Tibial nerve (tissue), 4 donors: ENCODE data around the gene FAM72A. TPM values are rescaled to one million over a fixed set of nuclear protein-coding genes. Genes with fewer than 3 reads are reported as not detected.

Experiments used
- DNase-seq, 2 donors: peaks; one replicate each; pipeline ENCODE4 v3.0.0-alpha.2; 2019; ENCODE audit warnings: low spot score in 2 of 2
- H3K27ac ChIP-seq, 4 donors: fragments of 200-600 bp; sonication (generic) in 3 of 4; one replicate each; pipeline ENCODE4 v1.5.1; 2017 to 2019; ENCODE audit warnings: mild to moderate bottlenecking in 1 of 4
- H3K27me3 ChIP-seq, 2 donors: fragments of 200-600 bp; sonication (generic) in 1 of 2; one replicate each; pipeline versions ENCODE4 v1.5.1 to v1.6.0; 2017 to 2019
- H3K36me3 ChIP-seq, 3 donors: fragments of 200-600 bp; sonication (generic); one replicate each; pipeline ENCODE4 v1.5.1; 2018 to 2019
- H3K4me1 ChIP-seq, 4 donors: fragments of 200-600 bp; sonication (generic) in 3 of 4; one replicate each; pipeline ENCODE4 v1.5.1; 2017 to 2019
- H3K4me3 ChIP-seq, 4 donors: fragments of 200-600 bp; sonication (generic) in 3 of 4; one replicate each; pipeline ENCODE4 v1.5.1; 2017 to 2019; ENCODE audit warnings: mild to moderate bottlenecking in 1 of 4, moderate library complexity in 1 of 4
- H3K9me3 ChIP-seq, 4 donors: fragments of 200-600 bp; sonication (generic) in 3 of 4; one replicate each; pipeline ENCODE4 v1.5.1; 2017 to 2019
- EP300 ChIP-seq, 2 donors: sonication (generic); formaldehyde crosslinking; IDR thresholded peaks; one replicate each; pipeline ENCODE4 v1.6.1; 2017; ENCODE audit warnings: antibody characterized with exemption in 2 of 2, mild to moderate bottlenecking in 1 of 2
- POLR2A ChIP-seq, 2 donors: fragments of 450-650 bp; IDR thresholded peaks; one replicate each; pipeline ENCODE4 v1.6.1; 2017; ENCODE audit warnings: antibody characterized with exemption in 2 of 2, mild to moderate bottlenecking in 2 of 2, moderate library complexity in 2 of 2
- WGBS, 2 donors: methylation state at CpG; one replicate each; pipeline ENCODE4 v1.1.5; 2018; 5-methylcytosine and 5-hydroxymethylcytosine counted together
- total RNA-seq, 4 donors: library from RNA; depleted of rRNA; stranded (reverse); fragments of >200 nt; gene quantifications; one replicate each; pipeline ENCODE4 v1.1.0, GENCODE V29; 2016
- TF ChIP-seq, protein P1 (sequence below), 5 experiments: fragments of 200-600 bp in 3 of 5; fragments of 450-650 bp in 2 of 5; sonication (generic) in 3 of 5; IDR thresholded peaks; one replicate each; pipeline ENCODE4 v1.5.1; 2016 to 2019; ENCODE audit warnings: antibody characterized with exemption in 5 of 5, mild to moderate bottlenecking in 3 of 5, moderate library complexity in 2 of 5

Gene FAM72A
- total RNA-seq, 4 donors from 2014 or later: 1.3 to 3.9 (median 2.9) TPM; not detected in 1

DNA sequence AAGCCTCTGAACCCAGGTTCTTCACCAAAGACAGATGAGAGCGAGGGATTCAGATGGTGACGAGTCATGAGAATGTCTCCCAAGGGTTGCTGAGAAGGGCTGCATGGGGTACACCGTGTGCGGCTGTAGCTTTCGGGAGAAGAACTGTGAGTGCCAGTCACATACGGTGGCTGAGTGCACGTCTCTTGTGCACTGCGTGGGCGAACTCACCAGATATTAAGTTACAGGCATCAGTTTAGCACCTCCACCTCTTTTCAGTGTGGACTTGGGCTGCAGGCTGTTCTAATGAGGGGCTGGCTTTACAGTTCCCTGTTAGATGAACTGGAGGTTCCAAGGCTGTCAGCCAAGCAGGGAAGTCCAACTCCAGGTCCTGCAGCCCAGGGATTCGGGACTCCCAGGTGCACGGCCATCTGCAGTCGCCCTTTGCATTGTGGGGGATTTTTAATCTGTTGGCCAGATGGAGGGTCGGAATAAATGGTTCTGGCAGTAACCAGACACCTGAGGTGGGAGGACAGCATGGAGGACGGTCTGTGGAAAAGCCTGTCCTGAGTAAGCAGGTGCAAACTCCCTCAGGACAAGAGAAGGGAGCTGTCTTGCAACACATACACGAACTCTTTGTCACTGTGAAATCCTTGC is 59.0 kb downstream of the FAM72A start:
- TF ChIP-seq, protein P1, sequence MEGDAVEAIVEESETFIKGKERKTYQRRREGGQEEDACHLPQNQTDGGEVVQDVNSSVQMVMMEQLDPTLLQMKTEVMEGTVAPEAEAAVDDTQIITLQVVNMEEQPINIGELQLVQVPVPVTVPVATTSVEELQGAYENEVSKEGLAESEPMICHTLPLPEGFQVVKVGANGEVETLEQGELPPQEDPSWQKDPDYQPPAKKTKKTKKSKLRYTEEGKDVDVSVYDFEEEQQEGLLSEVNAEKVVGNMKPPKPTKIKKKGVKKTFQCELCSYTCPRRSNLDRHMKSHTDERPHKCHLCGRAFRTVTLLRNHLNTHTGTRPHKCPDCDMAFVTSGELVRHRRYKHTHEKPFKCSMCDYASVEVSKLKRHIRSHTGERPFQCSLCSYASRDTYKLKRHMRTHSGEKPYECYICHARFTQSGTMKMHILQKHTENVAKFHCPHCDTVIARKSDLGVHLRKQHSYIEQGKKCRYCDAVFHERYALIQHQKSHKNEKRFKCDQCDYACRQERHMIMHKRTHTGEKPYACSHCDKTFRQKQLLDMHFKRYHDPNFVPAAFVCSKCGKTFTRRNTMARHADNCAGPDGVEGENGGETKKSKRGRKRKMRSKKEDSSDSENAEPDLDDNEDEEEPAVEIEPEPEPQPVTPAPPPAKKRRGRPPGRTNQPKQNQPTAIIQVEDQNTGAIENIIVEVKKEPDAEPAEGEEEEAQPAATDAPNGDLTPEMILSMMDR (IDR thresholded peaks at IDR 0.05): no peak
- TF ChIP-seq EP300 (IDR thresholded peaks at IDR 0.05) (no peak), POLR2A (IDR thresholded peaks at IDR 0.05) (no peak)
- 67 to 78% methylated on average over 15 of the region's 15 CpGs for WGBS, 2 donors
- Histone ChIP-seq H3K36me3 (no peaks in the 10 kb centered on the region), H3K27me3 (peaks cover 0 to 13% of the 10 kb centered on the region in 2 donors), H3K4me1 (no peaks in the 10 kb centered on the region), H3K27ac (no peak overlapping the region), H3K9me3 (no peaks in the 10 kb centered on the region), H3K4me3 (no peak overlapping the region)
- no peak for DNase-seq

DNA sequence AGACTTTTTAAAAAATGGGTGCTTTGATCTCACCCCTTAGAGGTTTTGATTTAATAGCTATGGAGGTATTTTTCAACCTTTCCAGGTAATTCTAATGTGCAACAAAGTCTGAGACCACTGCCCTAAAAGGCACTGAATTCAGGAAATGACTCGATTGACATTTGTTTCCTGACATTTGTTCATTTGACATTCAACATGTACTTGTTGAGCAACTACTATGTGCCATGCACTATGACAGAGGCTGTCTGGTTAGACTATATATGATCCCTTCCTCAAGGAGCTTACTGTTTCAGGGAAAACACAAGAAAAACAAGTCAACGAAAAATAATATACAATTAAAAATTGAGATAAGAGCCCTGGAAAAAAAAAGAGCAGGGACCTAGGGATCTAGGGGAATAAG is 59.9 kb downstream of the FAM72A start:
- no peaks in the 10 kb centered on the region for H3K9me3 ChIP-seq
- TF ChIP-seq EP300 (IDR thresholded peaks at IDR 0.05) (no peak), POLR2A (IDR thresholded peaks at IDR 0.05) (no peak)
- TF ChIP-seq, protein P1 (IDR thresholded peaks at IDR 0.05): no peak
- no peak overlapping the region for H3K27ac ChIP-seq
- H3K4me1 ChIP-seq: no peaks in the 10 kb centered on the region
- no peaks in the 10 kb centered on the region for H3K36me3 ChIP-seq
- 73 to 89% methylated on average over 2 of the region's 2 CpGs for WGBS, 2 donors
- H3K4me3 ChIP-seq: no peak overlapping the region
- peaks cover 0 to 13% of the 10 kb centered on the region in 2 donors for H3K27me3 ChIP-seq
- DNase-seq: no peak

DNA sequence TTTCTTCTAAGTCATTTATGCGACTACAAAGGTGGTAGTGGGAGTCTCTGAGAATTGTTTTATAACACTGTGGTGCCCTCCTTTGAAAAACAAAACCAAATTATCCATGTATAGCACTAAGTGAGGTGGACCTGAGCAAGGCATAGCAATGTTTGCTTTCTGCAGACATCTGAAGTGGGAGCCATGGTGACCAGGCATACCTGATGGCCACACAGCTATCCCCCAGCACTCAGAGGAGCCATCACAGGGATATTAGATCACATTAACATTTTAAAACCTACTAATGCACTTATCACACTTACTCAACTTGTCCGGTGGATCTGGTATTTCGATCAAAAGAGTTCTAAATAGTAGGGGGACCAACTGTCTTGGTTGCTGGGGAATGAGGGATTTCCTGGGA is 60.6 kb downstream of the FAM72A start:
- H3K9me3 ChIP-seq: no peaks in the 10 kb centered on the region
- no peaks in the 10 kb centered on the region for H3K36me3 ChIP-seq
- no peak for DNase-seq
- no peak overlapping the region for H3K27ac ChIP-seq
- H3K27me3 ChIP-seq: peaks cover 0 to 13% of the 10 kb centered on the region in 2 donors
- TF ChIP-seq POLR2A (IDR thresholded peaks at IDR 0.05) (no peak), EP300 (IDR thresholded peaks at IDR 0.05) (no peak)
- TF ChIP-seq, protein P1 (IDR thresholded peaks at IDR 0.05): no peak
- 81 to 87% methylated on average over 3 of the region's 3 CpGs for WGBS, 2 donors
- H3K4me3 ChIP-seq: no peak overlapping the region
- no peaks in the 10 kb centered on the region for H3K4me1 ChIP-seq

DNA sequence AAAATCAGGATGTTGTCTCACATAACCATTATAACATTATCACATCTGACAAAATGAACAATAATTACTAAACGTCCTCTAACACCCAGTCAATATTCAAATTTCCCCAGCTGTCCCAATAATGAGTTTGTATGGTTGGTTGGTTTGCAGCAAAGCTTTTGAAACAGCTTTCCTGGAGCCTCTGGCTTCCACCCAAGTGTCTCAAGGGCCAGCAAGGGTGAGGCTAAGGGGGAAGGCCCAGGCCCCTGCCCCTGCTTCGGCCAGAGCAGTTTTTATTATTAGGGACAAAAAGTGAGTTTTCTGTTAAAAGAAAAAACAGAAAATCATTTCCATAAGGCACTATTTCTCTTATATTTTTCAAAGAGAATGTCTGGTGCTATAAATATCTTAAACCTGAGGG is 66.4 kb downstream of the FAM72A start:
- no peak for DNase-seq
- 16 to 29% methylated on average over 2 of the region's 2 CpGs for WGBS, 2 donors
- TF ChIP-seq POLR2A (IDR thresholded peaks at IDR 0.05): no peak
- Histone ChIP-seq H3K4me3 (no peak overlapping the region), H3K9me3 (no peaks in the 10 kb centered on the region), H3K36me3 (no peaks in the 10 kb centered on the region), H3K4me1 (no peaks in the 10 kb centered on the region), H3K27me3 (peaks cover 0 to 4% of the 10 kb centered on the region in 2 donors), H3K27ac (no peak overlapping the region)

Other genes starting within 250 kb of the FAM72A start
- 1 to 10 TPM in 2 of 4 donors, under 1 TPM in 2; 0.78 to 2.4 (median 1.3) TPM for gene RAB7B, start 199.4 kb downstream of the FAM72A start, total RNA-seq
- not detected for gene CTSE, start 178.9 kb downstream of the FAM72A start, total RNA-seq
- 1 to 10 TPM in 2 of 4 donors, not detected in 2; 1.2 to 4.8 TPM for gene RHEX, start 149.7 kb downstream of the FAM72A start, total RNA-seq
- not detected for gene AVPR1B, start 85.5 kb downstream of the FAM72A start, total RNA-seq
- gene SRGAP2, start 702 bp upstream of the FAM72A start, total RNA-seq: 100 to 1,000 TPM in 3 of 4 donors, 10 to 100 TPM in 1; 98.1 to 114 (median 103) TPM